GM23338 (cell line): Measurements from ENCODE around the gene CCNL1. TPM values are rescaled to one million over a fixed set of nuclear protein-coding genes. Genes with fewer than 3 reads are reported as not detected.

Source experiments
- ATAC-seq: fragments of 200-7000 bp; cut with Tn5 transposase; 3 replicates; pipeline ENCODE4 v1.9.1; 2020
- DNase-seq: peaks from one replicate; pipeline ENCODE4 v3.0.0-alpha.2; 2015; ENCODE audit warnings: low spot score
- H2AFZ ChIP-seq: fragments of 200-600 bp; sonication (generic); 2 replicates; pipeline ENCODE4 v1.8.0; 2016; ENCODE audit warnings: antibody characterized with exemption, mild to moderate bottlenecking, moderate library complexity
- H3F3A ChIP-seq: fragments of 200-600 bp; sonication (generic); replicated peaks from 2 replicates; pipeline ENCODE4 v1.8.0; 2017; ENCODE audit warnings: antibody characterized with exemption, mixed run types, low read depth
- H3K27ac ChIP-seq: fragments of 200-600 bp; sonication (generic); 2 replicates; pipeline ENCODE4 v1.6.1; 2016; ENCODE audit warnings: low read depth
- H3K27me3 ChIP-seq: fragments of 200-600 bp; sonication (generic); 2 replicates; pipeline ENCODE4 v1.8.0; 2016; ENCODE audit warnings: mild to moderate bottlenecking, mixed run types, moderate library complexity; ENCODE audit not compliant: insufficient read depth
- H3K36me3 ChIP-seq: fragments of 200-600 bp; sonication (generic); 2 replicates; pipeline ENCODE4 v1.8.0; 2016; ENCODE audit warnings: mild to moderate bottlenecking; ENCODE audit not compliant: insufficient read depth
- H3K4me1 ChIP-seq: fragments of 200-600 bp; sonication (generic); 2 replicates; pipeline ENCODE4 v1.8.0; 2016; ENCODE audit warnings: mild to moderate bottlenecking, moderate library complexity; ENCODE audit not compliant: insufficient read depth
- H3K4me2 ChIP-seq: fragments of 200-600 bp; sonication (generic); 2 replicates; pipeline ENCODE4 v1.7.1; 2017; ENCODE audit warnings: mixed run types
- H3K4me3 ChIP-seq: fragments of 200-600 bp; sonication (generic); 2 replicates; pipeline ENCODE4 v1.6.1; 2016; ENCODE audit warnings: mixed run types
- H3K79me2 ChIP-seq: fragments of 200-600 bp; sonication (generic); replicated peaks from 2 replicates; pipeline ENCODE4 v1.8.0; 2017; ENCODE audit warnings: mild to moderate bottlenecking; ENCODE audit not compliant: insufficient read depth
- H3K9me2 ChIP-seq: fragments of 200-600 bp; sonication (generic); 2 replicates; pipeline ENCODE4 v1.8.0; 2017; ENCODE audit not compliant: insufficient read depth
- H4K20me1 ChIP-seq: fragments of 200-600 bp; sonication (generic); replicated peaks from 2 replicates; pipeline ENCODE4 v1.8.0; 2017; ENCODE audit warnings: mild to moderate bottlenecking; ENCODE audit not compliant: insufficient read depth
- H3K27ac Mint-ChIP-seq: 2 replicates; pipeline ENCODE4 v1.8.0; 2020; ENCODE audit warnings: inconsistent platforms, mild to moderate bottlenecking, moderate library complexity, mixed read lengths
- H3K27me3 Mint-ChIP-seq: 3 replicates; pipeline ENCODE4 v1.8.0; 2022; ENCODE audit warnings: low read depth, mild to moderate bottlenecking, moderate library complexity, mixed read lengths, inconsistent platforms; ENCODE audit not compliant: insufficient read depth, poor library complexity
- H3K36me3 Mint-ChIP-seq: 3 replicates; pipeline ENCODE4 v1.8.0; 2021; ENCODE audit warnings: low read depth, mild to moderate bottlenecking, inconsistent platforms, moderate library complexity, mixed read lengths
- H3K4me1 Mint-ChIP-seq: 3 replicates; pipeline ENCODE4 v1.8.0; 2020; ENCODE audit warnings: mild to moderate bottlenecking, inconsistent platforms, mixed read lengths
- H3K4me3 Mint-ChIP-seq: 3 replicates; pipeline ENCODE4 v1.8.0; 2021; ENCODE audit warnings: moderate library complexity, mild to moderate bottlenecking, inconsistent platforms, mixed read lengths
- H3K9me3 Mint-ChIP-seq: 3 replicates; pipeline ENCODE4 v1.8.0; 2020; ENCODE audit warnings: moderate library complexity, mild to moderate bottlenecking, inconsistent platforms, mixed read lengths
- CREB1 ChIP-seq: fragments of 250-450 bp; sonication (Bioruptor Pico); IDR thresholded peaks from 2 replicates; pipeline ENCODE4 v1.5.0; 2020; ENCODE audit warnings: low read depth, mild to moderate bottlenecking, moderate library complexity
- EZH2 ChIP-seq: fragments of 200-600 bp; sonication (generic); IDR thresholded peaks from one replicate; pipeline ENCODE4 v1.8.0; 2017; ENCODE audit warnings: antibody characterized with exemption, mild to moderate bottlenecking, low read depth; ENCODE audit not compliant: unreplicated experiment
- EZH2phosphoT487 ChIP-seq: fragments of 200-600 bp; sonication (generic); IDR thresholded peaks from one replicate; pipeline ENCODE4 v1.8.1; 2018; ENCODE audit warnings: antibody characterized with exemption; ENCODE audit not compliant: unreplicated experiment
- JUNB ChIP-seq: IDR thresholded peaks from one replicate; pipeline ENCODE4 v1.6.1; 2016; ENCODE audit warnings: antibody characterized with exemption; ENCODE audit not compliant: unreplicated experiment
- NANOG ChIP-seq: IDR thresholded peaks from 2 replicates; pipeline ENCODE4 v1.6.1; 2016; ENCODE audit warnings: antibody characterized with exemption, borderline replicate concordance
- POLR2AphosphoS5 ChIP-seq: IDR thresholded peaks from 2 replicates; pipeline ENCODE4 v1.6.1; 2016; ENCODE audit warnings: antibody characterized with exemption, low read depth
- REST ChIP-seq: IDR thresholded peaks from one replicate; pipeline ENCODE4 v1.6.1; 2018; ENCODE audit warnings: antibody characterized with exemption; ENCODE audit not compliant: unreplicated experiment
- STAT1 ChIP-seq: IDR thresholded peaks from one replicate; pipeline ENCODE4 v1.6.1; 2016; ENCODE audit warnings: antibody characterized with exemption; ENCODE audit not compliant: unreplicated experiment
- ZNF114 ChIP-seq: fragments of 250-450 bp; sonication (Bioruptor Pico); IDR thresholded peaks from 2 replicates; pipeline ENCODE4 v1.5.0; 2020; ENCODE audit warnings: mild to moderate bottlenecking, moderate library complexity
- ZNF331 ChIP-seq: fragments of 250-450 bp; sonication (Bioruptor Pico); IDR thresholded peaks from 2 replicates; pipeline ENCODE4 v1.5.0; 2020; ENCODE audit warnings: low read depth, mild to moderate bottlenecking, moderate library complexity
- polyA plus RNA-seq: library from polyadenylated mRNA; unstranded; fragments of >200 nt; fragmentation: Nextera tagmentation; extraction: Ambion mirVana; gene quantifications from 2 replicates; pipeline ENCODE4 v1.2.1, GENCODE V29; 2016
- total RNA-seq: library from RNA; depleted of rRNA; stranded (reverse); fragments of >200 nt; shearing (Covaris generic); gene quantifications from 2 replicates; pipeline ENCODE4 v1.2.3, GENCODE V29; 2014
- TF ChIP-seq, protein P1 (sequence below): IDR thresholded peaks from 2 replicates; pipeline ENCODE4 v1.6.1; 2016; ENCODE audit warnings: antibody characterized with exemption
- TF ChIP-seq, protein P2 (sequence below), 2 experiments: fragments of 200-600 bp in 1 of 2; sonication (generic) in 1 of 2; conservative IDR thresholded peaks; 2 replicates each; pipeline versions ENCODE4 v1.5.1 to v1.6.1; 2016 to 2017; ENCODE audit warnings: antibody characterized with exemption in 2 of 2, low read depth in 2 of 2, mild to moderate bottlenecking in 2 of 2, moderate library complexity in 1 of 2
- TF ChIP-seq, protein P3 (sequence below): fragments of 250-450 bp; sonication (Bioruptor Pico); IDR thresholded peaks from 2 replicates; pipeline ENCODE4 v1.5.0; 2020; ENCODE audit warnings: mild to moderate bottlenecking, moderate library complexity

Gene CCNL1
- total and polyA plus RNA-seq, 2 experiments from 2014 or later = 108 to 134 TPM

GRCh38 chr3:157156837-157157635, 2.9 kb downstream of the CCNL1 start:
- Mint-ChIP-seq H3K4me3 (peak overlapping the region; percentile 99), H3K27ac (no peak overlapping the region), H3K27me3 (peaks cover 10% of the 10 kb centered on the region), H3K4me1 (peaks cover 40% of the 10 kb centered on the region), H3K36me3 (peaks cover 73% of the 10 kb centered on the region), H3K9me3 (no peaks in the 10 kb centered on the region)
- TF ChIP-seq, protein P1, sequence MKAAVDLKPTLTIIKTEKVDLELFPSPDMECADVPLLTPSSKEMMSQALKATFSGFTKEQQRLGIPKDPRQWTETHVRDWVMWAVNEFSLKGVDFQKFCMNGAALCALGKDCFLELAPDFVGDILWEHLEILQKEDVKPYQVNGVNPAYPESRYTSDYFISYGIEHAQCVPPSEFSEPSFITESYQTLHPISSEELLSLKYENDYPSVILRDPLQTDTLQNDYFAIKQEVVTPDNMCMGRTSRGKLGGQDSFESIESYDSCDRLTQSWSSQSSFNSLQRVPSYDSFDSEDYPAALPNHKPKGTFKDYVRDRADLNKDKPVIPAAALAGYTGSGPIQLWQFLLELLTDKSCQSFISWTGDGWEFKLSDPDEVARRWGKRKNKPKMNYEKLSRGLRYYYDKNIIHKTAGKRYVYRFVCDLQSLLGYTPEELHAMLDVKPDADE = no peak
- TF ChIP-seq STAT1 (no peak), ZNF114 (no peak), CREB1 (CRISPR knock-in tag) (no peak), JUNB (no peak), EZH2phosphoT487 (no peak), EZH2 (no peak), REST (no peak), POLR2AphosphoS5 (no peak), NANOG (no peak), ZNF331 (CRISPR knock-in tag) (no peak)
- TF ChIP-seq, protein P2, sequence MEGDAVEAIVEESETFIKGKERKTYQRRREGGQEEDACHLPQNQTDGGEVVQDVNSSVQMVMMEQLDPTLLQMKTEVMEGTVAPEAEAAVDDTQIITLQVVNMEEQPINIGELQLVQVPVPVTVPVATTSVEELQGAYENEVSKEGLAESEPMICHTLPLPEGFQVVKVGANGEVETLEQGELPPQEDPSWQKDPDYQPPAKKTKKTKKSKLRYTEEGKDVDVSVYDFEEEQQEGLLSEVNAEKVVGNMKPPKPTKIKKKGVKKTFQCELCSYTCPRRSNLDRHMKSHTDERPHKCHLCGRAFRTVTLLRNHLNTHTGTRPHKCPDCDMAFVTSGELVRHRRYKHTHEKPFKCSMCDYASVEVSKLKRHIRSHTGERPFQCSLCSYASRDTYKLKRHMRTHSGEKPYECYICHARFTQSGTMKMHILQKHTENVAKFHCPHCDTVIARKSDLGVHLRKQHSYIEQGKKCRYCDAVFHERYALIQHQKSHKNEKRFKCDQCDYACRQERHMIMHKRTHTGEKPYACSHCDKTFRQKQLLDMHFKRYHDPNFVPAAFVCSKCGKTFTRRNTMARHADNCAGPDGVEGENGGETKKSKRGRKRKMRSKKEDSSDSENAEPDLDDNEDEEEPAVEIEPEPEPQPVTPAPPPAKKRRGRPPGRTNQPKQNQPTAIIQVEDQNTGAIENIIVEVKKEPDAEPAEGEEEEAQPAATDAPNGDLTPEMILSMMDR (conservative IDR thresholded peaks at IDR 0.05; ENCODE audit: low read depth in 2 of 2) = no peak
- TF ChIP-seq, protein P3, sequence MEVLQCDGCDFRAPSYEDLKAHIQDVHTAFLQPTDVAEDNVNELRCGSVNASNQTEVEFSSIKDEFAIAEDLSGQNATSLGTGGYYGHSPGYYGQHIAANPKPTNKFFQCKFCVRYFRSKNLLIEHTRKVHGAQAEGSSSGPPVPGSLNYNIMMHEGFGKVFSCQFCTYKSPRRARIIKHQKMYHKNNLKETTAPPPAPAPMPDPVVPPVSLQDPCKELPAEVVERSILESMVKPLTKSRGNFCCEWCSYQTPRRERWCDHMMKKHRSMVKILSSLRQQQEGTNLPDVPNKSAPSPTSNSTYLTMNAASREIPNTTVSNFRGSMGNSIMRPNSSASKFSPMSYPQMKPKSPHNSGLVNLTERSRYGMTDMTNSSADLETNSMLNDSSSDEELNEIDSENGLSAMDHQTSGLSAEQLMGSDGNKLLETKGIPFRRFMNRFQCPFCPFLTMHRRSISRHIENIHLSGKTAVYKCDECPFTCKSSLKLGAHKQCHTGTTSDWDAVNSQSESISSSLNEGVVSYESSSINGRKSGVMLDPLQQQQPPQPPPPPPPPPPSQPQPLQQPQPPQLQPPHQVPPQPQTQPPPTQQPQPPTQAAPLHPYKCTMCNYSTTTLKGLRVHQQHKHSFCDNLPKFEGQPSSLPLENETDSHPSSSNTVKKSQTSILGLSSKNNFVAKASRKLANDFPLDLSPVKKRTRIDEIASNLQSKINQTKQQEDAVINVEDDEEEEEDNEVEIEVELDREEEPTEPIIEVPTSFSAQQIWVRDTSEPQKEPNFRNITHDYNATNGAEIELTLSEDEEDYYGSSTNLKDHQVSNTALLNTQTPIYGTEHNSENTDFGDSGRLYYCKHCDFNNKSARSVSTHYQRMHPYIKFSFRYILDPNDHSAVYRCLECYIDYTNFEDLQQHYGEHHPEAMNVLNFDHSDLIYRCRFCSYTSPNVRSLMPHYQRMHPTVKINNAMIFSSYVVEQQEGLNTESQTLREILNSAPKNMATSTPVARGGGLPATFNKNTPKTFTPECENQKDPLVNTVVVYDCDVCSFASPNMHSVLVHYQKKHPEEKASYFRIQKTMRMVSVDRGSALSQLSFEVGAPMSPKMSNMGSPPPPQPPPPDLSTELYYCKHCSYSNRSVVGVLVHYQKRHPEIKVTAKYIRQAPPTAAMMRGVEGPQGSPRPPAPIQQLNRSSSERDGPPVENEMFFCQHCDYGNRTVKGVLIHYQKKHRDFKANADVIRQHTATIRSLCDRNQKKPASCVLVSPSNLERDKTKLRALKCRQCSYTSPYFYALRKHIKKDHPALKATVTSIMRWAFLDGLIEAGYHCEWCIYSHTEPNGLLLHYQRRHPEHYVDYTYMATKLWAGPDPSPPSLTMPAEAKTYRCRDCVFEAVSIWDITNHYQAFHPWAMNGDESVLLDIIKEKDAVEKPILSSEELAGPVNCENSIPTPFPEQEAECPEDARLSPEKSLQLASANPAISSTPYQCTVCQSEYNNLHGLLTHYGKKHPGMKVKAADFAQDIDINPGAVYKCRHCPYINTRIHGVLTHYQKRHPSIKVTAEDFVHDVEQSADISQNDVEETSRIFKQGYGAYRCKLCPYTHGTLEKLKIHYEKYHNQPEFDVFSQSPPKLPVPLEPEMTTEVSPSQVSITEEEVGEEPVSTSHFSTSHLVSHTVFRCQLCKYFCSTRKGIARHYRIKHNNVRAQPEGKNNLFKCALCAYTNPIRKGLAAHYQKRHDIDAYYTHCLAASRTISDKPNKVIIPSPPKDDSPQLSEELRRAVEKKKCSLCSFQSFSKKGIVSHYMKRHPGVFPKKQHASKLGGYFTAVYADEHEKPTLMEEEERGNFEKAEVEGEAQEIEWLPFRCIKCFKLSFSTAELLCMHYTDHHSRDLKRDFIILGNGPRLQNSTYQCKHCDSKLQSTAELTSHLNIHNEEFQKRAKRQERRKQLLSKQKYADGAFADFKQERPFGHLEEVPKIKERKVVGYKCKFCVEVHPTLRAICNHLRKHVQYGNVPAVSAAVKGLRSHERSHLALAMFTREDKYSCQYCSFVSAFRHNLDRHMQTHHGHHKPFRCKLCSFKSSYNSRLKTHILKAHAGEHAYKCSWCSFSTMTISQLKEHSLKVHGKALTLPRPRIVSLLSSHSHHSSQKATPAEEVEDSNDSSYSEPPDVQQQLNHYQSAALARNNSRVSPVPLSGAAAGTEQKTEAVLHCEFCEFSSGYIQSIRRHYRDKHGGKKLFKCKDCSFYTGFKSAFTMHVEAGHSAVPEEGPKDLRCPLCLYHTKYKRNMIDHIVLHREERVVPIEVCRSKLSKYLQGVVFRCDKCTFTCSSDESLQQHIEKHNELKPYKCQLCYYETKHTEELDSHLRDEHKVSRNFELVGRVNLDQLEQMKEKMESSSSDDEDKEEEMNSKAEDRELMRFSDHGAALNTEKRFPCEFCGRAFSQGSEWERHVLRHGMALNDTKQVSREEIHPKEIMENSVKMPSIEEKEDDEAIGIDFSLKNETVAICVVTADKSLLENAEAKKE = no peak
- DNase-seq = peak; percentile 55
- Histone ChIP-seq H3K79me2 (peaks cover 81% of the 10 kb centered on the region), H2AFZ (no peak overlapping the region), H3F3A (no peaks in the 10 kb centered on the region), H3K9me2 (no peaks in the 10 kb centered on the region), H3K4me1 (peaks cover 34% of the 10 kb centered on the region), H4K20me1 (peaks cover 55% of the 10 kb centered on the region), H3K27ac (no peak overlapping the region), H3K4me3 (peak overlapping the region; percentile 71; the same call in 1 of the 2 replicates), H3K4me2 (peak overlapping the region; percentile 92), H3K36me3 (peaks cover 67% of the 10 kb centered on the region), H3K27me3 (no peaks in the 10 kb centered on the region)
- no peak for ATAC-seq
